AG10803 (cell line): ENCODE data around the gene ZNF407.
A peak's percentile ranks its signal among the peaks of the same experiment; 100 is the strongest.

Experiments used
- DNase-seq: peaks from one replicate; pipeline ENCODE4 v3.0.0; 2010; ENCODE audit warnings: low read depth
- H3K4me3 ChIP-seq: 2 replicates; pipeline ENCODE4 v1.5.1; 2011; ENCODE audit warnings: mild to moderate bottlenecking, low read length, control low read depth
- TF ChIP-seq, protein P1 (sequence below): conservative IDR thresholded peaks from 2 replicates; pipeline ENCODE4 v1.5.1; 2011; ENCODE audit warnings: mild to moderate bottlenecking, low read length, control low read depth, inconsistent platforms

Gene ZNF407

DNA sequence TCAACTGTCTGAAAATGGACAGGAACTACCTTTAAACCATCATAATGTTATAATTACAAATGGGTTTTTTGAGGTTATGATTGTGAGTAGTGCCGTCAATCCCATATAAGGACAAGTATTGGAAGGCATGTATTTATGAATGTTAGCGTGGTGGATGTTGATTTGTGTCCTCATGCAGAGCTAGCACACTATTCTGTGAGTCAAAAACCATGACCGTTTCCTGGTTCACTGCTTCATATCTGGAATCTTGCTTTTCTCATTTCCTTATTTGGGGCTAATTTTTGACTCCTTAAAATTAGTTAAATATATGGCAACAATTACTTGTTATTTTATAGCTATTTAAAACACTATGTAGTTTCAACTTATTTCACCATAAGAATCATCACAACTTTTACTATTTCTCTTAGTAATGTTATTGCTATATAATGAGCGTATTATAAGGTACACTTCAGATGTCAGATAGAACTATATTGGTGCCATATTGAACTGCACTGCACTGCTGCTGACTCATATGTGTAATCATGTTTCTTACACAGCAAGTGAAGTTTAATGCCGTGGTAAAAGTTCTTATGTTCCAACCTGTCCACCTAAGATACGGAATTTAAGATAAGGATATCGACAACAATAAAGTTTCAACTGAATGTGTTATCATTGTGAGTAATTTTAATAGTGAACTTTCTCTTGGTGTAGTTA is 418.5 kb downstream of the ZNF407 start:
- no peak overlapping the region for H3K4me3 ChIP-seq
- DNase-seq, result no peak
- TF ChIP-seq, protein P1, sequence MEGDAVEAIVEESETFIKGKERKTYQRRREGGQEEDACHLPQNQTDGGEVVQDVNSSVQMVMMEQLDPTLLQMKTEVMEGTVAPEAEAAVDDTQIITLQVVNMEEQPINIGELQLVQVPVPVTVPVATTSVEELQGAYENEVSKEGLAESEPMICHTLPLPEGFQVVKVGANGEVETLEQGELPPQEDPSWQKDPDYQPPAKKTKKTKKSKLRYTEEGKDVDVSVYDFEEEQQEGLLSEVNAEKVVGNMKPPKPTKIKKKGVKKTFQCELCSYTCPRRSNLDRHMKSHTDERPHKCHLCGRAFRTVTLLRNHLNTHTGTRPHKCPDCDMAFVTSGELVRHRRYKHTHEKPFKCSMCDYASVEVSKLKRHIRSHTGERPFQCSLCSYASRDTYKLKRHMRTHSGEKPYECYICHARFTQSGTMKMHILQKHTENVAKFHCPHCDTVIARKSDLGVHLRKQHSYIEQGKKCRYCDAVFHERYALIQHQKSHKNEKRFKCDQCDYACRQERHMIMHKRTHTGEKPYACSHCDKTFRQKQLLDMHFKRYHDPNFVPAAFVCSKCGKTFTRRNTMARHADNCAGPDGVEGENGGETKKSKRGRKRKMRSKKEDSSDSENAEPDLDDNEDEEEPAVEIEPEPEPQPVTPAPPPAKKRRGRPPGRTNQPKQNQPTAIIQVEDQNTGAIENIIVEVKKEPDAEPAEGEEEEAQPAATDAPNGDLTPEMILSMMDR, result no peak

DNA sequence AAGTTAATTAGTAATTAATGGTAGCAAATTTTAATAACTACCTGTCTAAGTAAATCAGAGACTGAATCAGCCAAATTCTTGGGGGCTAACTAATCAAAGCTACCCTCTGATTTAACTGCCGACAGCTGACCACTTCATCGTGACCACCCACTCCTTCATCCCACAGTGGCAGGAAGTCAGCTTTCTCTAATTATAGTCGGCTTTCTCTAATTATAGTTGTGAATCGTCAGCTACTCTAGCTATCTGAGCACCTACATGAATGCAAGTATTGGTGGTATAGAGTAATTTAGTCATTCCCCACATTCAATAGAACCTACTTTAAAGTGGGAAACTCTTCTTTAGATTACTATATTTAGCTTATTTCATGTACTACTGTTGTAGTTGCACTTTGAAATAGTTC is 425.8 kb downstream of the ZNF407 start:
- H3K4me3 ChIP-seq, result no peak overlapping the region
- DNase-seq, result no peak

DNA sequence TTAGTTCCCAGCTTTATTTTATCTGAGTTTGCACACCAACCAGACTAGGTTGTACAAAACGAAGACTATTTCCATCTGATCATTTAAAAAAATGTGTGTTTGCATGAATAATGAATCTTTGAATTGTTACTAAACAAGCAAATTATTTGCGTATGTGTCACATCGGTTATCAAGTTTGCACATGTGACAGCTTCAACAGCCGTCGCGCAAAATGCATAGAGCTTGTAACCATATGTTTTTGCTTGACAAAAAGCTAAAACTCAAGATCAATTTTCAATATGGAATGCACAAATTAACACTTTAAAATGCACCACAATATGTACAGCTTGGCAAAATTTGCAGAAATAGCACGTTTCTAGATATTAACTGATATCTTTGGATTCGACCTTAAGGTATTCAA is 427.2 kb downstream of the ZNF407 start:
- H3K4me3 ChIP-seq, result no peak overlapping the region
- DNase-seq, result no peak
- TF ChIP-seq, protein P1, result no peak

More for the DNA sequence above, 425.8 kb downstream of the ZNF407 start:
- TF ChIP-seq, protein P1, result no peak

DNA sequence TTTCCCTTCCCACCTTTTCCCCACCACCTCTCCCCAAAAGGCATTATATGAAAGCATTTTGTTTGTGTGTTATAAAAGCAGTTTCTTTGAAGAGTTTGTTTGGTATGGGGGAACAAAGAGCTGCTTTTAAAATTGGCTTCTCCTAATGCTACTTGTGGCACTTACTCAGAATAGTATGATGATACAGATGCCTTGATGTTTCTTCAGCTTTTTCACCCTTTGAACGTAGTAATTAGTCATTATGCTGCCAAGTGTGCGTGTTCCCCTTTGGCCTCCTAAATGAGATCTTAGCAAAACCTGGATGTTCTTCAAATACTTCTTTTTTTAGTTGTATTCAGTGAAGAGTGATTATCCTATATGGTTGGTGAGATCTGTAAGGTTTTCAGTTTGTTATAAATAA is 427.9 kb downstream of the ZNF407 start:
- DNase-seq, result no peak
- TF ChIP-seq, protein P1, result no peak
- H3K4me3 ChIP-seq, result no peak overlapping the region

DNA sequence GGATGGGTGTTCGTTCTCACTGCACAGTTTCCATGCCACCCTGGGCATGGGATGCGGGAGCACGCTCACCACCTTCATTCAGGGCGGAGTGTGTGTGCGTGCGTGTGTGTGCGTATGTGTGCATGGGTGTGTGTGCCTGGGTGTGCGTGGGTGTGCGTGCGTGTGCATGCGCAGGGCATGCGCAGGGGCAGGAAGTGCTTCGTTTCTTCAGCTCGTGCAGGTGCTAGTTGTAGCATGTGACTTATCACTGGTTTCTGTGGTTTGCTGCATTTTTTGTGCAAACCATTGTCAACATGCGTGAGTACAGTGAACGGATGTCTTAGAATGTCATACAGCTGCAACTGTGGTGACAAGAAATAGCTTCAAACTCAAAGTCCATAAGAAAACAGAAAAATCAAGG is 431.8 kb downstream of the ZNF407 start:
- TF ChIP-seq, protein P1, result no peak
- H3K4me3 ChIP-seq, result no peak overlapping the region
- DNase-seq, result no peak

DNA sequence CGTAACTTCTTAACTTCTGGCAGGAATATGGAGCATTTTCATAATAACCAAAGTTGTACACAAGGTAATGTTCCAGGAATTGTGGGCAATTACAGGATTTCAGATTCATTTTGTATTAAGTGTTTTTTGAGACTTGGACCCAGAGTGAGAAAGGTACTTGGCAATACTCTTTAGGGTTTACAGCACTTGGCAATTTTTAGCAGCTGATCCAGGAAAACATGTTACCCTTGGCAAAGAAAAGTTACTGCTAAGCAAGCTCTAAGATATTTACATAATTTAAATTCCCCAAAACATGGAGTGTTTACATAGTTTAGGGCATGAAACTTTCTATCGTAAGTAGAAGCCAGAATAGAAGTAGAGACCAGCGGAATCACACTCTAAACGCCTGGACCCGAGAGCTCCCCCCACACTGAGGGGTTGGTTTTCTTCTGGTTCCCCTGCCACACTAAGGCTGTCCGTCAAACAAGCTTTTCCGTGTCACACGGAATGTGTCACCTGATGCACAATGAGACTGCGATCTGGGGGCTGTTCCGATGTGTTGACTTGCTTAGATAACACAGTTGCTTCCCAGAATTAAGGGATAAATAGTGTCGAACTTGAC is 434.1 kb downstream of the ZNF407 start:
- DNase-seq, result peak; percentile 16
- TF ChIP-seq, protein P1, result no peak
- no peak overlapping the region for H3K4me3 ChIP-seq

DNA sequence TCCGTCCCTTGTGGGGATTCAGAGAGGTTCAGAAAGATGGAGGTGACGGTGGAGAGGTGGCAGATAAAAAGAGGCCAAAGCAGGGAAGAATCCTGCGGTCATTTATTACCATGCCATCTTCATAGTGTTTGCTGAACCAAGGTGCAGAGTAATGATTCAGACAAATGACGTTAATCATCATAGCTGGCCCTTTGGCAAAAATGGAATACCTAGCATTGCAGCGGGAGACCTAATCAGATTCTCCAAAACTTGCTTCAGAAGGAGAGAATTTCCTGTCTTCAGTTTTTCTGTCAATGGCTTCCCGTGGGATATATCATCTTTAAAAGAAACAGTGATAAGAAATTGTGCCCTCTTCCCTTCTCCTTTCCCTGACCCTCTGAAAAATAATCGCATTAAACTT is 435.8 kb downstream of the ZNF407 start:
- H3K4me3 ChIP-seq, result no peak overlapping the region
- TF ChIP-seq, protein P1, result no peak
- DNase-seq, result no peak
